DND-41 (cell line): ENCODE measurements around the gene NDOR1.

ENCODE experiments used
- EZH2 ChIP-seq: IDR thresholded peaks from 3 replicates; pipeline ENCODE4 v1.6.1; 2012; ENCODE audit warnings: borderline replicate concordance, low read depth, mild to moderate bottlenecking, moderate library complexity, low read length, inconsistent platforms; ENCODE audit not compliant: severe bottlenecking
- TF ChIP-seq, protein P1 (sequence below): IDR thresholded peaks from 2 replicates; pipeline ENCODE4 v1.5.1; 2012; ENCODE audit warnings: borderline replicate concordance, low read length, moderate library complexity, mild to moderate bottlenecking; ENCODE audit not compliant: poor library complexity, severe bottlenecking; ENCODE audit errors: extremely low read depth

DNA sequence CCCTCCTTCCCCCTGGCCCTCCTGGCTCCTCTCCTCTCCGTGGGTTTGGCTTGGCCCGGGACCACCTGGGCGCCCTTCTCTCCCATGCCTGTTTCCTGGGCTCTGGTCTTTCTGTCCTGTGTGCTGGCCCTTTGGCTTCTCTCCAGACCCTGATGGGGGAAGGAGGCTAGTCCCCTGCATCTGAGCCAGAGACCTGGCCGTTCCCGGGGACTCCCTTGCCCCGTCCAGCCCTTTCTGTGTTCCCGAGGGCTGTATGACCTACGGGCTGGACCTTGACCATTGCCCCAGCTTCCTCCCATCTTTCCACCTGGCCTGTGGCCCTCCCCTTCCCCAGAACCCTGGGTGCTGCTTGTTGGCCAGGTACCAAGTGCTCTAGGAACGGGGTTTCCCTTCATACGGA, 58.0 kb downstream of the NDOR1 start:
- TF ChIP-seq, protein P1, sequence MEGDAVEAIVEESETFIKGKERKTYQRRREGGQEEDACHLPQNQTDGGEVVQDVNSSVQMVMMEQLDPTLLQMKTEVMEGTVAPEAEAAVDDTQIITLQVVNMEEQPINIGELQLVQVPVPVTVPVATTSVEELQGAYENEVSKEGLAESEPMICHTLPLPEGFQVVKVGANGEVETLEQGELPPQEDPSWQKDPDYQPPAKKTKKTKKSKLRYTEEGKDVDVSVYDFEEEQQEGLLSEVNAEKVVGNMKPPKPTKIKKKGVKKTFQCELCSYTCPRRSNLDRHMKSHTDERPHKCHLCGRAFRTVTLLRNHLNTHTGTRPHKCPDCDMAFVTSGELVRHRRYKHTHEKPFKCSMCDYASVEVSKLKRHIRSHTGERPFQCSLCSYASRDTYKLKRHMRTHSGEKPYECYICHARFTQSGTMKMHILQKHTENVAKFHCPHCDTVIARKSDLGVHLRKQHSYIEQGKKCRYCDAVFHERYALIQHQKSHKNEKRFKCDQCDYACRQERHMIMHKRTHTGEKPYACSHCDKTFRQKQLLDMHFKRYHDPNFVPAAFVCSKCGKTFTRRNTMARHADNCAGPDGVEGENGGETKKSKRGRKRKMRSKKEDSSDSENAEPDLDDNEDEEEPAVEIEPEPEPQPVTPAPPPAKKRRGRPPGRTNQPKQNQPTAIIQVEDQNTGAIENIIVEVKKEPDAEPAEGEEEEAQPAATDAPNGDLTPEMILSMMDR: no peak
- TF ChIP-seq EZH2: no peak
